Measurements from ENCODE around the gene SPATA2. TPM values are rescaled to one million over a fixed set of nuclear protein-coding genes. Genes with fewer than 3 reads are reported as not detected.

The SPATA2 gene
- total and polyA plus RNA-seq, 4 donors = 5.4 to 20.1 (median 11.7) TPM

DNA sequence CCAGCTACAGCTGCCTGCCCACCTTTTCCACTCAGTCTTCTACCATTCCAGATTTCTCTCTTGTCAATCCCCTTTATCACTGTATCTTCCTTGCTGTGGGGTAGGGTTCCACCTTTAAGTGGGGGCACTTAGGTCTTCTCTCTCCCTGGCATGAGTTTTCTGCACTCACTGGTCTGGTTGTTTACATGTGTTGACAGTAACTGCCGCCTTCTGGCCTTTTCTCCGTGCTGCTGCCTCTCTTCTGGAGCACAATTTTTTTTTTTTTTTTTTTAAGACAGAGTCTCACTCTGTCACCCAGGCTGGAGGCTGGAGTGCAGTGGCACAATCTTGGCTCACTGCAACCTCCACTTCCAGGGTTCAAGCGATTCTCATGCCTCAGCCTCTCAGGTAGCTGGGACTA lies 32.8 kb upstream of the SPATA2 start:
- WGBS (ENCODE audit: insufficient coverage) = no CpG with 5 or more reads among the region's 3 CpGs
- no peak for DNase-seq (ENCODE audit: low read depth in 4 of 6, low spot score in 6 of 6)
- no peak overlapping the region for H3K4me3 ChIP-seq (ENCODE audit: low read depth, low read length)
- no peaks in the 10 kb centered on the region for H3K27me3 ChIP-seq (ENCODE audit: control insufficient read depth, insufficient read depth, low read length)
- H3K4me1 ChIP-seq (ENCODE audit: control insufficient read depth, insufficient read depth, low read length) = no peaks in the 10 kb centered on the region
- no peaks in the 10 kb centered on the region for H3K9me3 ChIP-seq (ENCODE audit: control insufficient read depth, insufficient read depth, low read length)
- H3K36me3 ChIP-seq (ENCODE audit: control insufficient read depth, insufficient read depth, low read length) = peaks cover 70% of the 10 kb centered on the region
- no peak overlapping the region for H3K27ac ChIP-seq (ENCODE audit: low read depth, low read length)

DNA sequence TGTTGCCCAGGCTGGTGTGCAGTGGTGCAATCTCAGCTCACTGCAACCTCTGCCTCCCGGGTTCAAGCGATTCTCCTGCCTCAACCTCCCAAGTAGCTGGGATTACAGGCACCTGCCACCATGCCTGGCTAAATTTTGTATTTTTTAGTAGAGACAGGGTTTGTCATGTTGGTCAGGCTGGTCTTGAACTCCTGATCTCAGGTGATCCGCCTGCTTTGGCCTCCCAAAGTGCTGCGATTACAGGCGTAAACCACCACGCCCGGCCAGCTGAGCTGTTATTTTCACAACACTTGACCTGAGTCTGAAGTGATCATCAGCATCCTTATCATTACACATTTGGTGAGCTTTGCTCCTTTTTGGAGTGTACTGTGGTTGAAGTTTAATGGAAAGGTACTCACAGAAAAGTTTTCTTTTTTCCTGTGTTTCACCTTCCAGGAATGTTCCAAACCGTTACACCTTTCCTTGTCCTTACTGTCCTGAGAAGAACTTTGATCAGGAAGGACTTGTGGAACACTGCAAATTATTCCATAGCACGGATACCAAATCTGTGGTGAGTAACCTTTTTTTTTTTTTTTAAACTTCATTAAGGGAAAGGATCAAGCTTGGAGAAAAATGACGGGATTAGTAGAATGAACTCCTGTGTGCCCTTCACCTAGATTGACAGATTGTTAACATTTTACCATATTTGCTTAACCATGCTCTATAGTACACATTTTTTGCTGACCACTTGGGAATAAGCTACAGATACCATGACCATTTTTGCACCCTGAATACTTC lies 30.6 kb upstream of the SPATA2 start:
- Histone ChIP-seq H3K4me1 (ENCODE audit: control insufficient read depth, insufficient read depth, low read length) (no peaks in the 10 kb centered on the region), H3K4me3 (ENCODE audit: low read depth, low read length) (no peak overlapping the region), H3K9me3 (ENCODE audit: control insufficient read depth, insufficient read depth, low read length) (no peaks in the 10 kb centered on the region), H3K36me3 (ENCODE audit: control insufficient read depth, insufficient read depth, low read length) (peaks cover 71% of the 10 kb centered on the region), H3K27ac (ENCODE audit: low read depth, low read length) (no peak overlapping the region), H3K27me3 (ENCODE audit: control insufficient read depth, insufficient read depth, low read length) (no peaks in the 10 kb centered on the region)
- 93% methylated on average over 5 of the region's 10 CpGs for WGBS (ENCODE audit: insufficient coverage)
- no peak for DNase-seq (ENCODE audit: low read depth in 4 of 6, low spot score in 6 of 6)

- no peak overlapping the region for H3K27ac ChIP-seq (ENCODE audit: low read depth, low read length)
- no peaks in the 10 kb centered on the region for H3K27me3 ChIP-seq (ENCODE audit: control insufficient read depth, insufficient read depth, low read length)
- H3K36me3 ChIP-seq (ENCODE audit: control insufficient read depth, insufficient read depth, low read length) = peaks cover 67% of the 10 kb centered on the region
- DNase-seq (ENCODE audit: low read depth in 4 of 6, low spot score in 6 of 6) = no peak
- no peaks in the 10 kb centered on the region for H3K9me3 ChIP-seq (ENCODE audit: control insufficient read depth, insufficient read depth, low read length)
- H3K4me3 ChIP-seq (ENCODE audit: low read depth, low read length) = no peak overlapping the region
- WGBS (ENCODE audit: insufficient coverage) = no CpG with 5 or more reads among the region's 3 CpGs
- H3K4me1 ChIP-seq (ENCODE audit: control insufficient read depth, insufficient read depth, low read length) = no peaks in the 10 kb centered on the region
These were observed 30.0 kb upstream of the SPATA2 start for GRCh38 chr20:49945306-49945700.

GRCh38 chr20:49942942-49943341 lies 27.6 kb upstream of the SPATA2 start:
- Histone ChIP-seq H3K9me3 (ENCODE audit: control insufficient read depth, insufficient read depth, low read length) (no peaks in the 10 kb centered on the region), H3K36me3 (ENCODE audit: control insufficient read depth, insufficient read depth, low read length) (peaks cover 49% of the 10 kb centered on the region), H3K4me1 (ENCODE audit: control insufficient read depth, insufficient read depth, low read length) (peaks cover 9% of the 10 kb centered on the region), H3K27me3 (ENCODE audit: control insufficient read depth, insufficient read depth, low read length) (no peaks in the 10 kb centered on the region), H3K27ac (ENCODE audit: low read depth, low read length) (no peak overlapping the region), H3K4me3 (ENCODE audit: low read depth, low read length) (no peak overlapping the region)
- WGBS (ENCODE audit: insufficient coverage) = no CpG with 5 or more reads among the region's 3 CpGs
- no peak for DNase-seq (ENCODE audit: low read depth in 4 of 6, low spot score in 6 of 6)

DNA sequence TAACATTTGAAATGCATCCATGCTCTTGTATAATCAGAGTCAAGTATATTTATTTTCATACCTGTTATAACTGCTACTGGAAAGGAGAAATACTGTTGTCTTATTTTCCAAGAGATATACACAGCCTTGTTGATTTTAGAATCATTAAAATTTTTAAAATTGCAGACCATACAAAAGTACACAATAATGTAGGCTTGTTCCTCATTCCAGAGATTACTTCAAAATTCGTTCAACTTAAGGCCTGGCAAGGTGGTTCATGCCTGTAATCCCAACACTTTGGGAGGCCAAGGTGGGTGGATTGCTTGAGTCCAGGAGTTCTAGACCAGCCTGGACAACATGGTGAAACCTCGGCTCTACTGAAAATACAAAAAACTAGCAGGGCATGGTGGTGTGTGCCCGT lies 27.0 kb upstream of the SPATA2 start:
- no peak overlapping the region for H3K27ac ChIP-seq (ENCODE audit: low read depth, low read length)
- peaks cover 13% of the 10 kb centered on the region for H3K4me1 ChIP-seq (ENCODE audit: control insufficient read depth, insufficient read depth, low read length)
- peaks cover 47% of the 10 kb centered on the region for H3K36me3 ChIP-seq (ENCODE audit: control insufficient read depth, insufficient read depth, low read length)
- 100% methylated on average over 2 of the region's 3 CpGs for WGBS (ENCODE audit: insufficient coverage)
- no peak for DNase-seq (ENCODE audit: low read depth in 4 of 6, low spot score in 6 of 6)
- no peak overlapping the region for H3K4me3 ChIP-seq (ENCODE audit: low read depth, low read length)
- H3K27me3 ChIP-seq (ENCODE audit: control insufficient read depth, insufficient read depth, low read length) = no peaks in the 10 kb centered on the region
- no peaks in the 10 kb centered on the region for H3K9me3 ChIP-seq (ENCODE audit: control insufficient read depth, insufficient read depth, low read length)

DNA sequence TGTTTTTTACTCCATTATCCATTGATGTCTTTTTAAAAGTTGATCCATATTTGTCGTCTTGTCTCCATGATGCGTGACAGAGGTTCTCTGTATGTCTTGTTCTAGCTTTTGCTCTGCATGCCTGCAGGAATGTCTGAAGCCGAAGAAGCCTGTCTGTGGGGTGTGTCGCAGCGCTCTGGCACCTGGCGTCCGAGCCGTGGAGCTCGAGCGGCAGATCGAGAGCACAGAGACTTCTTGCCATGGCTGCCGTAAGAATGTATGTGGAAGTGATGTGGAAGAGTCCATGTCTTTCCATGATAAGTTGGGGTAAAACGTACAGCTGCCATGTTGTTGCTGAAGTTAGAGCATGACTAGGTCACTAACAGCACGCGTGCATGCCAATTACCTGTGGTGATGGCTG lies 26.1 kb upstream of the SPATA2 start:
- peaks cover 44% of the 10 kb centered on the region for H3K36me3 ChIP-seq (ENCODE audit: control insufficient read depth, insufficient read depth, low read length)
- 91% methylated on average over 15 of the region's 15 CpGs for WGBS (ENCODE audit: insufficient coverage)
- DNase-seq (ENCODE audit: low read depth in 4 of 6, low spot score in 6 of 6) = no peak
- H3K4me3 ChIP-seq (ENCODE audit: low read depth, low read length) = no peak overlapping the region
- no peaks in the 10 kb centered on the region for H3K9me3 ChIP-seq (ENCODE audit: control insufficient read depth, insufficient read depth, low read length)
- H3K27ac ChIP-seq (ENCODE audit: low read depth, low read length) = no peak overlapping the region
- no peaks in the 10 kb centered on the region for H3K27me3 ChIP-seq (ENCODE audit: control insufficient read depth, insufficient read depth, low read length)
- peaks cover 17% of the 10 kb centered on the region for H3K4me1 ChIP-seq (ENCODE audit: control insufficient read depth, insufficient read depth, low read length)

GRCh38 chr20:49938173-49939163 lies 23.1 kb upstream of the SPATA2 start:
- WGBS (ENCODE audit: insufficient coverage) = 63% methylated on average over 8 of the region's 12 CpGs
- Histone ChIP-seq H3K9me3 (ENCODE audit: control insufficient read depth, insufficient read depth, low read length) (no peaks in the 10 kb centered on the region), H3K27ac (ENCODE audit: low read depth, low read length) (peak overlapping the region; percentile 47), H3K27me3 (ENCODE audit: control insufficient read depth, insufficient read depth, low read length) (no peaks in the 10 kb centered on the region), H3K36me3 (ENCODE audit: control insufficient read depth, insufficient read depth, low read length) (peaks cover 29% of the 10 kb centered on the region), H3K4me1 (ENCODE audit: control insufficient read depth, insufficient read depth, low read length) (peaks cover 25% of the 10 kb centered on the region), H3K4me3 (ENCODE audit: low read depth, low read length) (no peak overlapping the region)
- peak in 2 of 6 donors; percentile 40 to 72 for DNase-seq (ENCODE audit: low read depth in 4 of 6, low spot score in 6 of 6)

DNA sequence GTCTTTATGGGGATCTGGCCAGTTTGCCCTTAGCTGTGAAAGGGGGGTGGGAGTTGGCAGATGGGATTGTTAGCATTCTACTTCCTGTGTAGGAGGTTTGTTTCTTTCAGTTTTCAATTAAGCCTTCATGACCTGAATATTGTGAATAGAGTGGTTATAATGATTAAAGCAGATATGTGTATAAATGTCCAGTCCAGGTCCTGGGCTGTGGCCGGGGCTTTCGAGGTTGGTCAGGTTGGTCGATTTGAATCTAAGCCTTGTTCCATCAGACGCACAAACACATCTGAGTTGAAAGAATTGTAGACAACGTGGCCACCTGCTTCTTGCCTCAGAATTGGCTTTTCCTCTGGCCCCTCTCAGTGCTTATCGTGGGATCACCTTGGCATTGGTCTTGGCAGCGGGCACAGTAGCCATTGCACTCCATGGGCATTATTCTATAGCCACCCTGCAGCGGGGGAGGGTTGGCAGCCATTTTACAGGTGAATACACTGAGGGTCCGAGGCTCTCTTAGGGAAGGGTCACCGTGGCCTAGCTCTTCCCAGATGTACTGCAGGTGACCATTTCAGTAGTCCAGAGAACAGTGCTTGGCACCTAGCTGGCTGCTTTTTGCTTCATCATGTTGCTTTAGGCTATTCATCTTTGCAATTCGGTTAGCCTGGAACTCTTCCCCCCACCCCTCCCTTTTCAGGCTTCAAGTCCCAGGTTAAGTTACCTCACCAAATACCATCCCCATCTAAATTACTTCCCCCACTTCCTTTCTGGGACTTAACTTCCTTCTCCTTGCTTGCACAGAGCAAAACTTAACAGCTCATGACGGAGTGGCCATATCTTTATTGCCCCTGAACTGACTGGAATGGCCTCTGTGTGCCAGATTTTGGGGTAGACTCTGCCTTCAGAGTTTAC lies 21.9 kb upstream of the SPATA2 start:
- Histone ChIP-seq H3K27me3 (ENCODE audit: control insufficient read depth, insufficient read depth, low read length) (no peaks in the 10 kb centered on the region), H3K4me1 (ENCODE audit: control insufficient read depth, insufficient read depth, low read length) (peaks cover 25% of the 10 kb centered on the region), H3K9me3 (ENCODE audit: control insufficient read depth, insufficient read depth, low read length) (no peaks in the 10 kb centered on the region), H3K4me3 (ENCODE audit: low read depth, low read length) (peak overlapping the region; percentile 95), H3K27ac (ENCODE audit: low read depth, low read length) (peak overlapping the region; percentile 86), H3K36me3 (ENCODE audit: control insufficient read depth, insufficient read depth, low read length) (peaks cover 20% of the 10 kb centered on the region)
- no peak for DNase-seq (ENCODE audit: low read depth in 4 of 6, low spot score in 6 of 6)
- 14% methylated on average over 11 of the region's 12 CpGs for WGBS (ENCODE audit: insufficient coverage)
